ENCODE results near the gene ICA1. TPM values are rescaled to one million over a fixed set of nuclear protein-coding genes. Genes with fewer than 3 reads are reported as not detected.
A peak's percentile ranks its signal among the peaks of the same experiment; 100 is the strongest.
"Not testable (repeated sequence)": the region's sequence is repeated elsewhere in the genome, so short reads cannot be mapped to it uniquely, and the experiment has no call there.

ICA1 gene
- polyA plus RNA-seq, 2 of the 4 experiments (the other 2 are of a cell fraction), result 0.66 to 2.0 TPM

- no peaks in the 10 kb centered on the region for H3K4me1 ChIP-seq
- POLR2A ChIA-PET, result no interaction called here
- FAIRE-seq (no peak), DNase-seq (ENCODE audit: low read depth in 1 of 2, low spot score in 1 of 2) (no peak), ATAC-seq (no peak)
- no peaks in the 10 kb centered on the region for H3K9me3 ChIP-seq
- no peak overlapping the region for H3K4me2 ChIP-seq
- no peak for TF ChIP-seq REST (IDR thresholded peaks at IDR 0.05)
- TF ChIP-seq MAFK (IDR thresholded peaks at IDR 0.05; ENCODE audit: partially characterized antibody), result peak; percentile 62
- H3K27ac ChIP-seq, result no peak overlapping the region
- CTCF ChIA-PET, result no interaction called here
- no peak overlapping the region for H3K4me3 ChIP-seq
- 19% methylated on average over 1 of the region's 1 CpG for WGBS (ENCODE audit: missing lambda C conversion rate)
Observed at GRCh38 chr7:8250547-8250946, 11.4 kb downstream of the ICA1 start.

- DNase-seq (ENCODE audit: low read depth in 1 of 2, low spot score in 1 of 2), result no peak
- TF ChIP-seq RFX5 (IDR thresholded peaks at IDR 0.05) (no peak), BCL3 (IDR thresholded peaks at IDR 0.05) (no peak), EP300 (IDR thresholded peaks at IDR 0.05) (no peak), ELK1 (IDR thresholded peaks at IDR 0.05; ENCODE audit: low read depth, low read length) (no peak), ZNF302 (CRISPR knock-in tag; IDR thresholded peaks at IDR 0.05) (no peak), MAFK (IDR thresholded peaks at IDR 0.05; ENCODE audit: partially characterized antibody) (no peak), SMC3 (IDR thresholded peaks at IDR 0.05) (no peak), EHMT2 (IDR thresholded peaks at IDR 0.05; ENCODE audit: low read depth) (no peak), TFCP2L1 (CRISPR knock-in tag; IDR thresholded peaks at IDR 0.05) (no peak), RARB (CRISPR knock-in tag; IDR thresholded peaks at IDR 0.05) (no peak), HES2 (IDR thresholded peaks at IDR 0.05) (no peak), POLR2AphosphoS2 (conservative IDR thresholded peaks at IDR 0.05; ENCODE audit: low read length) (no peak), CBX8 (IDR thresholded peaks at IDR 0.05) (no peak), TP53 (CRISPR knock-in tag; IDR thresholded peaks at IDR 0.05) (no peak), RNF2 (IDR thresholded peaks at IDR 0.05; ENCODE audit: borderline replicate concordance, low read depth) (no peak), RCOR1 (IDR thresholded peaks at IDR 0.05; ENCODE audit: low read depth, low read length) (no peak)
- no peak for FAIRE-seq
- ATAC-seq, result no peak
- ChIA-PET CTCF (no interaction called here), POLR2A (no interaction called here)
- Histone ChIP-seq H3K9me3 (no peaks in the 10 kb centered on the region), H3K4me3 (no peak overlapping the region), H3K4me1 (no peaks in the 10 kb centered on the region), H3K27ac (no peak overlapping the region), H3K4me2 (no peak overlapping the region)
- WGBS (ENCODE audit: missing lambda C conversion rate), result 23% methylated on average over 4 of the region's 4 CpGs
Observed at GRCh38 chr7:8249121-8249520, 12.8 kb downstream of the ICA1 start.

GRCh38 chr7:8246020-8246419 is 15.9 kb downstream of the ICA1 start:
- DNase-seq (ENCODE audit: low read depth in 1 of 2, low spot score in 1 of 2), result no peak
- no peak overlapping the region for H3K4me3 ChIP-seq
- CTCF ChIA-PET, result no interaction called here
- TF ChIP-seq MAFK (IDR thresholded peaks at IDR 0.05; ENCODE audit: partially characterized antibody) (peak; percentile 75), HES2 (IDR thresholded peaks at IDR 0.05) (no peak)
- ATAC-seq, result no peak
- 59% methylated on average over 2 of the region's 2 CpGs for WGBS (ENCODE audit: missing lambda C conversion rate)
- no peak overlapping the region for H3K4me2 ChIP-seq
- FAIRE-seq, result no peak
- POLR2A ChIA-PET, result no interaction called here
- H3K9me3 ChIP-seq, result no peaks in the 10 kb centered on the region; the same call in 2 of the 3 replicates
- H3K4me1 ChIP-seq, result no peaks in the 10 kb centered on the region
- H3K27ac ChIP-seq, result no peak overlapping the region

- FAIRE-seq; H3K9me3 ChIP-seq; H3K27ac ChIP-seq; H3K4me1 ChIP-seq; CTCF ChIA-PET; H3K4me2 ChIP-seq; ATAC-seq; H3K4me3 ChIP-seq; DNase-seq (ENCODE audit: low read depth in 1 of 2, low spot score in 1 of 2); POLR2A ChIA-PET: not testable (repeated sequence)
- 62% methylated on average over 5 of the region's 5 CpGs for WGBS (ENCODE audit: missing lambda C conversion rate)
Observed at GRCh38 chr7:8245032-8245431, 16.9 kb downstream of the ICA1 start.

- H3K4me3 ChIP-seq, result not testable (repeated sequence)
Observed at GRCh38 chr7:8243059-8243458, 18.9 kb downstream of the ICA1 start.

More at GRCh38 chr7:8243059-8243458, 18.9 kb downstream of the ICA1 start:
- H3K4me2 ChIP-seq; POLR2A ChIA-PET; H3K9me3 ChIP-seq; CTCF ChIA-PET; H3K27ac ChIP-seq; H3K4me1 ChIP-seq; DNase-seq (ENCODE audit: low read depth in 1 of 2, low spot score in 1 of 2); FAIRE-seq; ATAC-seq: not testable (repeated sequence)
- WGBS (ENCODE audit: missing lambda C conversion rate), result 23% methylated on average over 5 of the region's 5 CpGs
